Endodermal cell (in vitro differentiated cells): ENCODE results near the gene ASPSCR1. TPM values are rescaled to one million over a fixed set of nuclear protein-coding genes. Genes with fewer than 3 reads are reported as not detected.
A peak's percentile ranks its signal among the peaks of the same experiment; 100 is the strongest.
"Not testable (repeated sequence)": the region's sequence is repeated elsewhere in the genome, so short reads cannot be mapped to it uniquely, and the experiment has no call there.

Experiments used
- DNase-seq: peaks from one replicate; pipeline ENCODE4 v3.0.0-alpha.2; 2017
- H3K27ac ChIP-seq: 2 replicates; pipeline ENCODE4 v1.5.1; 2013; ENCODE audit warnings: mild to moderate bottlenecking, low read depth, low read length, moderate library complexity
- H3K27me3 ChIP-seq: 2 replicates; pipeline ENCODE4 v1.6.1; 2013; ENCODE audit warnings: mild to moderate bottlenecking, low read length, moderate library complexity; ENCODE audit not compliant: insufficient read depth, control insufficient read depth, poor library complexity, severe bottlenecking
- H3K36me3 ChIP-seq: 2 replicates; pipeline ENCODE4 v1.7.0; 2013; ENCODE audit warnings: mild to moderate bottlenecking, low read length, moderate library complexity; ENCODE audit not compliant: control insufficient read depth, insufficient read depth
- H3K4me1 ChIP-seq: one replicate; pipeline ENCODE4 v1.7.0; 2013; ENCODE audit warnings: low read length; ENCODE audit not compliant: control insufficient read depth, insufficient read depth
- H3K4me3 ChIP-seq: 2 replicates; pipeline ENCODE4 v1.5.1; 2013; ENCODE audit warnings: mild to moderate bottlenecking, low read length, moderate library complexity
- H3K9ac ChIP-seq: 2 replicates; pipeline ENCODE4 v1.6.1; 2013; ENCODE audit warnings: mild to moderate bottlenecking, low read length, moderate library complexity; ENCODE audit not compliant: poor library complexity, severe bottlenecking; ENCODE audit errors: extremely low read depth
- H3K9me3 ChIP-seq: 2 replicates; pipeline ENCODE4 v1.6.1; 2013; ENCODE audit warnings: mild to moderate bottlenecking, low read length, moderate library complexity; ENCODE audit not compliant: control insufficient read depth
- H3K27ac Mint-ChIP-seq: 2 replicates; pipeline ENCODE4 v1.8.0; 2020; ENCODE audit warnings: mixed read lengths
- H3K27me3 Mint-ChIP-seq: 2 replicates; pipeline ENCODE4 v1.8.0; 2021; ENCODE audit warnings: mild to moderate bottlenecking, mixed read lengths; ENCODE audit not compliant: insufficient read depth
- H3K36me3 Mint-ChIP-seq: 2 replicates; pipeline ENCODE4 v1.8.0; 2020; ENCODE audit warnings: low read depth, mixed read lengths
- H3K4me1 Mint-ChIP-seq: 2 replicates; pipeline ENCODE4 v1.8.0; 2020; ENCODE audit warnings: mixed read lengths
- H3K4me3 Mint-ChIP-seq: 2 replicates; pipeline ENCODE4 v1.8.0; 2020; ENCODE audit warnings: mild to moderate bottlenecking, moderate library complexity, mixed read lengths
- H3K9me3 Mint-ChIP-seq: 2 replicates; pipeline ENCODE4 v1.8.0; 2020; ENCODE audit warnings: mild to moderate bottlenecking, mixed read lengths
- WGBS, 2 experiments: methylation state at CpG; one replicate each; pipeline versions ENCODE4 v1.1.5 to v1.1.7; 2013; ENCODE audit warnings: missing lambda C conversion rate in 2 of 2, mixed read lengths in 1 of 2; ENCODE audit not compliant: insufficient coverage in 1 of 2, insufficient read length in 1 of 2; 5-methylcytosine and 5-hydroxymethylcytosine counted together
- total RNA-seq, 2 donors: library from RNA; stranded (reverse); fragmentation: NEBNext Ultra II Directional in 1 of 2; extraction: Animal tissue kit (Norgen Biotek cat#: 25700) in 1 of 2; gene quantifications; 2 replicates in 1 of 2; 3 replicates in 1 of 2; pipeline ENCODE4 v1.2.1, GENCODE V29; 2021
- TF ChIP-seq, protein P1 (sequence below): fragments of 200-600 bp; sonication (generic); conservative IDR thresholded peaks from 2 replicates; pipeline ENCODE4 v1.5.0; 2021; ENCODE audit warnings: antibody characterized with exemption, mild to moderate bottlenecking

Gene ASPSCR1
- total RNA-seq, 2 donors from 2014 or later: 50.8 to 65.4 TPM

- no peaks in the 10 kb centered on the region for H3K9me3 ChIP-seq
- H3K36me3 Mint-ChIP-seq: no peaks in the 10 kb centered on the region
- DNase-seq: no peak
- no peak overlapping the region for H3K27ac Mint-ChIP-seq
- H3K9ac ChIP-seq: no peak overlapping the region
- no peaks in the 10 kb centered on the region for H3K4me1 Mint-ChIP-seq
- TF ChIP-seq, protein P1, sequence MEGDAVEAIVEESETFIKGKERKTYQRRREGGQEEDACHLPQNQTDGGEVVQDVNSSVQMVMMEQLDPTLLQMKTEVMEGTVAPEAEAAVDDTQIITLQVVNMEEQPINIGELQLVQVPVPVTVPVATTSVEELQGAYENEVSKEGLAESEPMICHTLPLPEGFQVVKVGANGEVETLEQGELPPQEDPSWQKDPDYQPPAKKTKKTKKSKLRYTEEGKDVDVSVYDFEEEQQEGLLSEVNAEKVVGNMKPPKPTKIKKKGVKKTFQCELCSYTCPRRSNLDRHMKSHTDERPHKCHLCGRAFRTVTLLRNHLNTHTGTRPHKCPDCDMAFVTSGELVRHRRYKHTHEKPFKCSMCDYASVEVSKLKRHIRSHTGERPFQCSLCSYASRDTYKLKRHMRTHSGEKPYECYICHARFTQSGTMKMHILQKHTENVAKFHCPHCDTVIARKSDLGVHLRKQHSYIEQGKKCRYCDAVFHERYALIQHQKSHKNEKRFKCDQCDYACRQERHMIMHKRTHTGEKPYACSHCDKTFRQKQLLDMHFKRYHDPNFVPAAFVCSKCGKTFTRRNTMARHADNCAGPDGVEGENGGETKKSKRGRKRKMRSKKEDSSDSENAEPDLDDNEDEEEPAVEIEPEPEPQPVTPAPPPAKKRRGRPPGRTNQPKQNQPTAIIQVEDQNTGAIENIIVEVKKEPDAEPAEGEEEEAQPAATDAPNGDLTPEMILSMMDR: no peak
- no peaks in the 10 kb centered on the region for H3K36me3 ChIP-seq
- WGBS, 2 experiments: 84 to 88% methylated on average over 15 of the region's 15 CpGs
- no peaks in the 10 kb centered on the region for H3K27me3 ChIP-seq
- no peaks in the 10 kb centered on the region for H3K9me3 Mint-ChIP-seq
- no peak overlapping the region for H3K4me3 Mint-ChIP-seq
- H3K27me3 Mint-ChIP-seq: peaks cover 9% of the 10 kb centered on the region
- no peak overlapping the region for H3K4me3 ChIP-seq
- H3K4me1 ChIP-seq: no peaks in the 10 kb centered on the region
- no peak overlapping the region for H3K27ac ChIP-seq
Observed at GRCh38 chr17:81950501-81950900, 26.9 kb upstream of the ASPSCR1 start.

- H3K4me1 ChIP-seq: no peaks in the 10 kb centered on the region
- H3K9me3 ChIP-seq: no peaks in the 10 kb centered on the region
- H3K27ac Mint-ChIP-seq: no peak overlapping the region
- peak; percentile 39 for DNase-seq
- H3K27me3 Mint-ChIP-seq: peaks cover 10% of the 10 kb centered on the region
- TF ChIP-seq, protein P1: no peak
- H3K4me3 Mint-ChIP-seq: no peak overlapping the region
- no peak overlapping the region for H3K27ac ChIP-seq
- H3K36me3 ChIP-seq: no peaks in the 10 kb centered on the region
- WGBS, 2 experiments: 80 to 82% methylated on average over 9 to 10 of the region's 13 CpGs
- no peaks in the 10 kb centered on the region for H3K36me3 Mint-ChIP-seq
- no peaks in the 10 kb centered on the region for H3K27me3 ChIP-seq
- H3K4me3 ChIP-seq: no peak overlapping the region
- no peaks in the 10 kb centered on the region for H3K9me3 Mint-ChIP-seq
- H3K4me1 Mint-ChIP-seq: no peaks in the 10 kb centered on the region
- H3K9ac ChIP-seq: no peak overlapping the region
Observed at GRCh38 chr17:81951785-81952684, 25.4 kb upstream of the ASPSCR1 start.

GRCh38 chr17:81952792-81953228 lies 24.6 kb upstream of the ASPSCR1 start:
- Histone ChIP-seq H3K4me3 (no peak overlapping the region), H3K4me1 (no peaks in the 10 kb centered on the region), H3K9me3 (no peaks in the 10 kb centered on the region), H3K27ac (no peak overlapping the region), H3K9ac (no peak overlapping the region), H3K27me3 (peaks cover 7% of the 10 kb centered on the region), H3K36me3 (no peaks in the 10 kb centered on the region)
- Mint-ChIP-seq H3K27ac (no peak overlapping the region), H3K27me3 (peaks cover 14% of the 10 kb centered on the region), H3K9me3 (no peaks in the 10 kb centered on the region), H3K4me3 (no peak overlapping the region), H3K36me3 (no peaks in the 10 kb centered on the region), H3K4me1 (no peaks in the 10 kb centered on the region)
- WGBS, 2 experiments: 84 to 91% methylated on average over 6 to 16 of the region's 16 CpGs
- TF ChIP-seq, protein P1: no peak
- DNase-seq: peak; percentile 50

DNA sequence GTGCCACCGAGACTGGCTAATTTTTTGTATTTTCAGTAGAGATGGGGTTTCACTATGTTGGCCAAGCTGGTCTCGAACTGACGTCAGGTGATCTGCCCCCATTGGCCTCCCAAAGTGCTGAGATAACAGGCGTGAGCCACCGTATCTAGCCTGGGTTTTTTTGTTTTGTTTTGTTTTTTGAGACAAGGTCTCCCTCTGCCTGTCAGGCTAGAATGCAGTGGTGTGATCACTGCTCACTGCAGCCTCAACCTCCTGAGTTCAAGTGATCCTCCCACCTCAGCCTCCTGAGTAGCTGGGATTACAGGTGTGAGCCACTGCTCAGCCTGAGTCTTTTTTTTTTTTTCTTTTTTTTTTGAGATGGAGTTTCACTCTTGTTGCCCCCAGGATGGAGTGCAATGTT lies 24.0 kb upstream of the ASPSCR1 start:
- not testable (repeated sequence) for H3K4me3 ChIP-seq, H3K9ac ChIP-seq, H3K36me3 Mint-ChIP-seq, H3K9me3 ChIP-seq, H3K27ac Mint-ChIP-seq, H3K4me1 Mint-ChIP-seq, H3K9me3 Mint-ChIP-seq, H3K27ac ChIP-seq, H3K36me3 ChIP-seq, H3K4me1 ChIP-seq, DNase-seq, H3K4me3 Mint-ChIP-seq
- peaks cover 13% of the 10 kb centered on the region for H3K27me3 ChIP-seq
- WGBS, 2 experiments: 72 to 80% methylated on average over 5 of the region's 5 CpGs
- H3K27me3 Mint-ChIP-seq: peaks cover 20% of the 10 kb centered on the region
